Fibroblast of mammary gland (primary cell): ENCODE measurements around the gene DDX10.
"Not testable (repeated sequence)": the region's sequence is repeated elsewhere in the genome, so short reads cannot be mapped to it uniquely, and the experiment has no call there.

Source experiments
- DNase-seq: peaks from one replicate; pipeline ENCODE4 v3.0.0-alpha.2; 2010; ENCODE audit warnings: low read depth
- H3K4me3 ChIP-seq: 2 replicates; pipeline ENCODE4 v1.5.1; 2011; ENCODE audit warnings: low read depth, mild to moderate bottlenecking, low read length, moderate library complexity; ENCODE audit not compliant: control insufficient read depth
- CTCF ChIP-seq: conservative IDR thresholded peaks from 2 replicates; pipeline ENCODE4 v1.5.1; 2011; ENCODE audit warnings: low read depth, low read length, inconsistent platforms; ENCODE audit not compliant: control insufficient read depth, insufficient read depth

The DDX10 gene

GRCh38 chr11:108636222-108636621, 28.6 kb upstream of the DDX10 start:
- H3K4me3 ChIP-seq: no peak overlapping the region
- no peak for TF ChIP-seq CTCF
- no peak for DNase-seq

GRCh38 chr11:108639146-108639545, 25.7 kb upstream of the DDX10 start:
- no peak overlapping the region for H3K4me3 ChIP-seq
- TF ChIP-seq CTCF: no peak
- DNase-seq: no peak

GRCh38 chr11:108641752-108642151, 23.1 kb upstream of the DDX10 start:
- not testable (repeated sequence) for H3K4me3 ChIP-seq, DNase-seq

- no peak for TF ChIP-seq CTCF
- no peak for DNase-seq
- no peak overlapping the region for H3K4me3 ChIP-seq
These were observed 20.9 kb upstream of the DDX10 start for GRCh38 chr11:108643974-108644373.

- H3K4me3 ChIP-seq: no peak overlapping the region
- no peak for TF ChIP-seq CTCF
- no peak for DNase-seq
These were observed 18.9 kb upstream of the DDX10 start for GRCh38 chr11:108645970-108646369.

- no peak for TF ChIP-seq CTCF
- no peak overlapping the region for H3K4me3 ChIP-seq
- DNase-seq: no peak
These were observed 17.5 kb upstream of the DDX10 start for GRCh38 chr11:108647387-108647700.

- no peak overlapping the region for H3K4me3 ChIP-seq
- peak; percentile 83 for DNase-seq
- TF ChIP-seq CTCF: peak; percentile 96
These were observed 17.0 kb upstream of the DDX10 start for GRCh38 chr11:108647701-108648527.
